H9 (cell line): ENCODE measurements around the gene ZSWIM1. TPM values are rescaled to one million over a fixed set of nuclear protein-coding genes. Genes with fewer than 3 reads are reported as not detected.

Source experiments
- DNase-seq: peaks from one replicate; pipeline ENCODE4 v3.0.0-alpha.2; 2017
- H2AFZ ChIP-seq: one replicate; pipeline ENCODE4 v1.6.1; 2013; ENCODE audit warnings: mild to moderate bottlenecking, low read length, control low read depth, moderate library complexity
- H2AK5ac ChIP-seq: 2 replicates; pipeline ENCODE4 v1.6.1; 2013; ENCODE audit warnings: low read length, control low read depth, mixed read lengths; ENCODE audit not compliant: insufficient read length
- H2BK120ac ChIP-seq: one replicate; pipeline ENCODE4 v1.6.1; 2013; ENCODE audit warnings: low read depth, mild to moderate bottlenecking, low read length, control low read depth, inconsistent platforms; ENCODE audit not compliant: poor library complexity, severe bottlenecking
- H2BK12ac ChIP-seq: 2 replicates; pipeline ENCODE4 v1.6.1; 2013; ENCODE audit warnings: low read length, control low read depth, mixed read lengths, low read depth; ENCODE audit not compliant: insufficient read length
- H2BK15ac ChIP-seq: 2 replicates; pipeline ENCODE4 v1.6.1; 2013; ENCODE audit warnings: low read depth, low read length, control low read depth
- H2BK20ac ChIP-seq: one replicate; pipeline ENCODE4 v1.6.1; 2013; ENCODE audit warnings: low read depth, mild to moderate bottlenecking, low read length, control low read depth, inconsistent platforms; ENCODE audit not compliant: poor library complexity, severe bottlenecking
- H2BK5ac ChIP-seq: 2 replicates; pipeline ENCODE4 v1.6.1; 2013; ENCODE audit warnings: low read length, control low read depth, mixed read lengths; ENCODE audit not compliant: insufficient read length
- H3K14ac ChIP-seq: 2 replicates; pipeline ENCODE4 v1.6.1; 2013; ENCODE audit warnings: low read length, control low read depth; ENCODE audit not compliant: insufficient read depth
- H3K18ac ChIP-seq: 2 replicates; pipeline ENCODE4 v1.6.1; 2013; ENCODE audit warnings: low read depth, mild to moderate bottlenecking, mixed read lengths, low read length, control low read depth; ENCODE audit not compliant: insufficient read length
- H3K23ac ChIP-seq: 2 replicates; pipeline ENCODE4 v1.6.1; 2013; ENCODE audit warnings: low read length, control low read depth, mixed read lengths, low read depth; ENCODE audit not compliant: insufficient read length
- H3K23me2 ChIP-seq: 2 replicates; pipeline ENCODE4 v1.6.1; 2013; ENCODE audit warnings: low read depth, mild to moderate bottlenecking, mixed read lengths, low read length, control low read depth; ENCODE audit not compliant: insufficient read length, poor library complexity, severe bottlenecking
- H3K27ac ChIP-seq: 2 replicates; pipeline ENCODE4 v1.5.1; 2013; ENCODE audit warnings: low read length, control low read depth, mixed read lengths, low read depth; ENCODE audit not compliant: insufficient read length
- H3K27me3 ChIP-seq: 2 replicates; pipeline ENCODE4 v1.6.1; 2013; ENCODE audit warnings: low read length, control low read depth, inconsistent platforms; ENCODE audit not compliant: insufficient read depth
- H3K4ac ChIP-seq: 2 replicates; pipeline ENCODE4 v1.6.1; 2013; ENCODE audit warnings: low read depth, mild to moderate bottlenecking, control low read depth, inconsistent platforms, low read length, moderate library complexity
- H3K4me1 ChIP-seq: 2 replicates; pipeline ENCODE4 v1.6.1; 2013; ENCODE audit warnings: low read length, control low read depth, inconsistent platforms; ENCODE audit not compliant: insufficient read depth
- H3K4me2 ChIP-seq: 2 replicates; pipeline ENCODE4 v1.6.1; 2013; ENCODE audit warnings: low read length, control low read depth, mixed read lengths; ENCODE audit not compliant: insufficient read length, insufficient read depth
- H3K56ac ChIP-seq: 2 replicates; pipeline ENCODE4 v1.6.1; 2013; ENCODE audit warnings: low read depth, mild to moderate bottlenecking, mixed read lengths, low read length, control low read depth; ENCODE audit not compliant: insufficient read length
- H3K79me1 ChIP-seq: 2 replicates; pipeline ENCODE4 v1.6.1; 2013; ENCODE audit warnings: low read depth, mild to moderate bottlenecking, moderate library complexity, low read length, control low read depth, inconsistent platforms; ENCODE audit not compliant: insufficient read depth, poor library complexity, severe bottlenecking
- H3K79me2 ChIP-seq: 2 replicates; pipeline ENCODE4 v1.6.1; 2013; ENCODE audit warnings: low read length, control low read depth, inconsistent platforms; ENCODE audit not compliant: insufficient read depth
- H3K9ac ChIP-seq: 2 replicates; pipeline ENCODE4 v1.6.1; 2013; ENCODE audit warnings: low read length, control low read depth, mixed read lengths; ENCODE audit not compliant: insufficient read length; ENCODE audit errors: extremely low read depth
- H3K9me3 ChIP-seq: one replicate; pipeline ENCODE4 v1.6.1; 2013; ENCODE audit warnings: low read depth, low read length, inconsistent platforms; ENCODE audit not compliant: control insufficient read depth
- H3T11ph ChIP-seq: one replicate; pipeline ENCODE4 v1.6.1; 2013; ENCODE audit warnings: mild to moderate bottlenecking, low read length, control low read depth, inconsistent platforms
- H4K20me1 ChIP-seq: one replicate; pipeline ENCODE4 v1.6.1; 2013; ENCODE audit not compliant: control insufficient read depth, insufficient read length, insufficient read depth
- H4K5ac ChIP-seq: 2 replicates; pipeline ENCODE4 v1.6.1; 2013; ENCODE audit warnings: low read depth, mild to moderate bottlenecking, mixed read lengths, low read length, control low read depth; ENCODE audit not compliant: insufficient read length
- H4K8ac ChIP-seq: replicated peaks from 2 replicates; pipeline ENCODE4 v1.6.1; 2013; ENCODE audit warnings: low read length, control low read depth, mixed read lengths, low read depth; ENCODE audit not compliant: insufficient read length
- H4K91ac ChIP-seq: 2 replicates; pipeline ENCODE4 v1.6.1; 2013; ENCODE audit warnings: low read depth, mild to moderate bottlenecking, moderate library complexity, mixed read lengths, low read length, control low read depth; ENCODE audit not compliant: insufficient read length
- H3K27ac Mint-ChIP-seq, 3 experiments: 2 replicates in 2 of 3; 3 replicates in 1 of 3; pipeline ENCODE4 v1.8.0; 2020 to 2021; ENCODE audit warnings: mixed read lengths in 3 of 3, mild to moderate bottlenecking in 1 of 3, moderate library complexity in 1 of 3
- H3K27me3 Mint-ChIP-seq: 2 replicates; pipeline ENCODE4 v1.8.0; 2021; ENCODE audit warnings: low read depth, mild to moderate bottlenecking, moderate library complexity, mixed read lengths
- H3K36me3 Mint-ChIP-seq, 3 experiments: 2 replicates in 2 of 3; 3 replicates in 1 of 3; pipeline ENCODE4 v1.8.0; 2020 to 2021; ENCODE audit warnings: low read depth in 3 of 3, mixed read lengths in 3 of 3; ENCODE audit not compliant: insufficient read depth in 1 of 3
- H3K4me1 Mint-ChIP-seq, 2 experiments: 2 replicates each; pipeline ENCODE4 v1.8.0; 2020; ENCODE audit warnings: mixed read lengths in 2 of 2
- H3K4me3 Mint-ChIP-seq, 2 experiments: 2 replicates in 1 of 2; 3 replicates in 1 of 2; pipeline ENCODE4 v1.8.0; 2020 to 2021; ENCODE audit warnings: mild to moderate bottlenecking in 2 of 2, mixed read lengths in 2 of 2, moderate library complexity in 1 of 2
- H3K9me3 Mint-ChIP-seq, 2 experiments: 2 replicates in 1 of 2; 3 replicates in 1 of 2; pipeline ENCODE4 v1.8.0; 2020; ENCODE audit warnings: mild to moderate bottlenecking in 2 of 2, mixed read lengths in 2 of 2, moderate library complexity in 1 of 2
- CTCF ChIP-seq: fragments of 200-600 bp; sonication (generic); conservative IDR thresholded peaks from 3 replicates; pipeline ENCODE4 v1.8.0; 2021; ENCODE audit warnings: antibody characterized with exemption, mild to moderate bottlenecking
- WGBS: extraction: QIAGEN DNeasy Blood & Tissue Kit; methylation state at CpG from one replicate; pipeline ENCODE4 v1.1.7; 2013; ENCODE audit warnings: missing lambda C conversion rate, low lambda C conversion rate, mixed read lengths; ENCODE audit not compliant: insufficient read length; ENCODE audit errors: extremely low coverage; 5-methylcytosine and 5-hydroxymethylcytosine counted together
- total RNA-seq: library from RNA; stranded (reverse); gene quantifications from 2 replicates; pipeline ENCODE4 v1.2.1, GENCODE V29; 2021

ZSWIM1 gene
- total RNA-seq, 1 experiment from 2014 or later, result 13.0 TPM

GRCh38 chr20:45897289-45897688, 16.3 kb downstream of the ZSWIM1 start:
- Histone ChIP-seq H2AK5ac (no peak overlapping the region), H3K79me2 (no peaks in the 10 kb centered on the region), H3K4ac (no peak overlapping the region), H2BK120ac (no peak overlapping the region), H3K9ac (no peak overlapping the region), H3K14ac (no peak overlapping the region), H3K4me2 (no peak overlapping the region), H4K5ac (no peak overlapping the region), H4K91ac (no peak overlapping the region), H2BK12ac (no peak overlapping the region), H4K8ac (no peak overlapping the region), H3K23me2 (no peaks in the 10 kb centered on the region), H3K23ac (no peak overlapping the region), H3K27ac (no peak overlapping the region), H2BK5ac (no peak overlapping the region), H3K9me3 (no peaks in the 10 kb centered on the region), H2BK20ac (no peak overlapping the region), H2BK15ac (no peak overlapping the region), H3K56ac (no peak overlapping the region), H2AFZ (no peak overlapping the region), H4K20me1 (no peaks in the 10 kb centered on the region), H3K79me1 (no peaks in the 10 kb centered on the region), H3K18ac (no peak overlapping the region), H3K4me1 (no peaks in the 10 kb centered on the region), H3K27me3 (no peaks in the 10 kb centered on the region), H3T11ph (no peak overlapping the region)
- Mint-ChIP-seq H3K4me3 (no peak overlapping the region), H3K4me1 (peaks cover 1 to 2% of the 10 kb centered on the region in 2 experiments; a peak in 2 of 4 replicates), H3K27ac (no peak overlapping the region), H3K36me3 (peaks cover 22 to 52% (median 47%) of the 10 kb centered on the region in 3 experiments), H3K27me3 (no peaks in the 10 kb centered on the region; the same call in 1 of the 2 replicates), H3K9me3 (no peaks in the 10 kb centered on the region)
- TF ChIP-seq CTCF, result no peak
- DNase-seq, result no peak
- no CpG with 5 or more reads among the region's 2 CpGs for WGBS
